GM23338 (cell line): Measurements from ENCODE around the gene SLC2A1. TPM values are rescaled to one million over a fixed set of nuclear protein-coding genes. Genes with fewer than 3 reads are reported as not detected.

Experiments
- ATAC-seq: fragments of 200-7000 bp; cut with Tn5 transposase; 3 replicates; pipeline ENCODE4 v1.9.1; 2020
- DNase-seq: peaks from one replicate; pipeline ENCODE4 v3.0.0-alpha.2; 2015; ENCODE audit warnings: low spot score
- H2AFZ ChIP-seq: fragments of 200-600 bp; sonication (generic); 2 replicates; pipeline ENCODE4 v1.8.0; 2016; ENCODE audit warnings: antibody characterized with exemption, mild to moderate bottlenecking, moderate library complexity
- H3F3A ChIP-seq: fragments of 200-600 bp; sonication (generic); replicated peaks from 2 replicates; pipeline ENCODE4 v1.8.0; 2017; ENCODE audit warnings: antibody characterized with exemption, mixed run types, low read depth
- H3K27ac ChIP-seq: fragments of 200-600 bp; sonication (generic); 2 replicates; pipeline ENCODE4 v1.6.1; 2016; ENCODE audit warnings: low read depth
- H3K27me3 ChIP-seq: fragments of 200-600 bp; sonication (generic); 2 replicates; pipeline ENCODE4 v1.8.0; 2016; ENCODE audit warnings: mild to moderate bottlenecking, mixed run types, moderate library complexity; ENCODE audit not compliant: insufficient read depth
- H3K36me3 ChIP-seq: fragments of 200-600 bp; sonication (generic); 2 replicates; pipeline ENCODE4 v1.8.0; 2016; ENCODE audit warnings: mild to moderate bottlenecking; ENCODE audit not compliant: insufficient read depth
- H3K4me1 ChIP-seq: fragments of 200-600 bp; sonication (generic); 2 replicates; pipeline ENCODE4 v1.8.0; 2016; ENCODE audit warnings: mild to moderate bottlenecking, moderate library complexity; ENCODE audit not compliant: insufficient read depth
- H3K4me2 ChIP-seq: fragments of 200-600 bp; sonication (generic); 2 replicates; pipeline ENCODE4 v1.7.1; 2017; ENCODE audit warnings: mixed run types
- H3K4me3 ChIP-seq: fragments of 200-600 bp; sonication (generic); 2 replicates; pipeline ENCODE4 v1.6.1; 2016; ENCODE audit warnings: mixed run types
- H3K79me2 ChIP-seq: fragments of 200-600 bp; sonication (generic); replicated peaks from 2 replicates; pipeline ENCODE4 v1.8.0; 2017; ENCODE audit warnings: mild to moderate bottlenecking; ENCODE audit not compliant: insufficient read depth
- H3K9me2 ChIP-seq: fragments of 200-600 bp; sonication (generic); 2 replicates; pipeline ENCODE4 v1.8.0; 2017; ENCODE audit not compliant: insufficient read depth
- H4K20me1 ChIP-seq: fragments of 200-600 bp; sonication (generic); replicated peaks from 2 replicates; pipeline ENCODE4 v1.8.0; 2017; ENCODE audit warnings: mild to moderate bottlenecking; ENCODE audit not compliant: insufficient read depth
- H3K27ac Mint-ChIP-seq: 2 replicates; pipeline ENCODE4 v1.8.0; 2020; ENCODE audit warnings: inconsistent platforms, mild to moderate bottlenecking, moderate library complexity, mixed read lengths
- H3K27me3 Mint-ChIP-seq: 3 replicates; pipeline ENCODE4 v1.8.0; 2022; ENCODE audit warnings: low read depth, mild to moderate bottlenecking, moderate library complexity, mixed read lengths, inconsistent platforms; ENCODE audit not compliant: insufficient read depth, poor library complexity
- H3K36me3 Mint-ChIP-seq: 3 replicates; pipeline ENCODE4 v1.8.0; 2021; ENCODE audit warnings: low read depth, mild to moderate bottlenecking, inconsistent platforms, moderate library complexity, mixed read lengths
- H3K4me1 Mint-ChIP-seq: 3 replicates; pipeline ENCODE4 v1.8.0; 2020; ENCODE audit warnings: mild to moderate bottlenecking, inconsistent platforms, mixed read lengths
- H3K4me3 Mint-ChIP-seq: 3 replicates; pipeline ENCODE4 v1.8.0; 2021; ENCODE audit warnings: moderate library complexity, mild to moderate bottlenecking, inconsistent platforms, mixed read lengths
- H3K9me3 Mint-ChIP-seq: 3 replicates; pipeline ENCODE4 v1.8.0; 2020; ENCODE audit warnings: moderate library complexity, mild to moderate bottlenecking, inconsistent platforms, mixed read lengths
- ETS1 ChIP-seq: IDR thresholded peaks from 2 replicates; pipeline ENCODE4 v1.6.1; 2016; ENCODE audit warnings: antibody characterized with exemption
- EZH2phosphoT487 ChIP-seq: fragments of 200-600 bp; sonication (generic); IDR thresholded peaks from one replicate; pipeline ENCODE4 v1.8.1; 2018; ENCODE audit warnings: antibody characterized with exemption; ENCODE audit not compliant: unreplicated experiment
- JUNB ChIP-seq: IDR thresholded peaks from one replicate; pipeline ENCODE4 v1.6.1; 2016; ENCODE audit warnings: antibody characterized with exemption; ENCODE audit not compliant: unreplicated experiment
- NANOG ChIP-seq: IDR thresholded peaks from 2 replicates; pipeline ENCODE4 v1.6.1; 2016; ENCODE audit warnings: antibody characterized with exemption, borderline replicate concordance
- POLR2AphosphoS5 ChIP-seq: IDR thresholded peaks from 2 replicates; pipeline ENCODE4 v1.6.1; 2016; ENCODE audit warnings: antibody characterized with exemption, low read depth
- REST ChIP-seq: IDR thresholded peaks from one replicate; pipeline ENCODE4 v1.6.1; 2018; ENCODE audit warnings: antibody characterized with exemption; ENCODE audit not compliant: unreplicated experiment
- STAT1 ChIP-seq: IDR thresholded peaks from one replicate; pipeline ENCODE4 v1.6.1; 2016; ENCODE audit warnings: antibody characterized with exemption; ENCODE audit not compliant: unreplicated experiment
- ZNF114 ChIP-seq: fragments of 250-450 bp; sonication (Bioruptor Pico); IDR thresholded peaks from 2 replicates; pipeline ENCODE4 v1.5.0; 2020; ENCODE audit warnings: mild to moderate bottlenecking, moderate library complexity
- ZNF331 ChIP-seq: fragments of 250-450 bp; sonication (Bioruptor Pico); IDR thresholded peaks from 2 replicates; pipeline ENCODE4 v1.5.0; 2020; ENCODE audit warnings: low read depth, mild to moderate bottlenecking, moderate library complexity
- polyA plus RNA-seq: library from polyadenylated mRNA; unstranded; fragments of >200 nt; fragmentation: Nextera tagmentation; extraction: Ambion mirVana; gene quantifications from 2 replicates; pipeline ENCODE4 v1.2.1, GENCODE V29; 2016
- total RNA-seq: library from RNA; depleted of rRNA; stranded (reverse); fragments of >200 nt; shearing (Covaris generic); gene quantifications from 2 replicates; pipeline ENCODE4 v1.2.3, GENCODE V29; 2014
- TF ChIP-seq, protein P1 (sequence below), 2 experiments: fragments of 200-600 bp in 1 of 2; sonication (generic) in 1 of 2; conservative IDR thresholded peaks; 2 replicates each; pipeline versions ENCODE4 v1.5.1 to v1.6.1; 2016 to 2017; ENCODE audit warnings: antibody characterized with exemption in 2 of 2, low read depth in 2 of 2, mild to moderate bottlenecking in 2 of 2, moderate library complexity in 1 of 2

Gene SLC2A1
- total and polyA plus RNA-seq, 2 experiments from 2014 or later: 66.1 to 305 TPM

DNA sequence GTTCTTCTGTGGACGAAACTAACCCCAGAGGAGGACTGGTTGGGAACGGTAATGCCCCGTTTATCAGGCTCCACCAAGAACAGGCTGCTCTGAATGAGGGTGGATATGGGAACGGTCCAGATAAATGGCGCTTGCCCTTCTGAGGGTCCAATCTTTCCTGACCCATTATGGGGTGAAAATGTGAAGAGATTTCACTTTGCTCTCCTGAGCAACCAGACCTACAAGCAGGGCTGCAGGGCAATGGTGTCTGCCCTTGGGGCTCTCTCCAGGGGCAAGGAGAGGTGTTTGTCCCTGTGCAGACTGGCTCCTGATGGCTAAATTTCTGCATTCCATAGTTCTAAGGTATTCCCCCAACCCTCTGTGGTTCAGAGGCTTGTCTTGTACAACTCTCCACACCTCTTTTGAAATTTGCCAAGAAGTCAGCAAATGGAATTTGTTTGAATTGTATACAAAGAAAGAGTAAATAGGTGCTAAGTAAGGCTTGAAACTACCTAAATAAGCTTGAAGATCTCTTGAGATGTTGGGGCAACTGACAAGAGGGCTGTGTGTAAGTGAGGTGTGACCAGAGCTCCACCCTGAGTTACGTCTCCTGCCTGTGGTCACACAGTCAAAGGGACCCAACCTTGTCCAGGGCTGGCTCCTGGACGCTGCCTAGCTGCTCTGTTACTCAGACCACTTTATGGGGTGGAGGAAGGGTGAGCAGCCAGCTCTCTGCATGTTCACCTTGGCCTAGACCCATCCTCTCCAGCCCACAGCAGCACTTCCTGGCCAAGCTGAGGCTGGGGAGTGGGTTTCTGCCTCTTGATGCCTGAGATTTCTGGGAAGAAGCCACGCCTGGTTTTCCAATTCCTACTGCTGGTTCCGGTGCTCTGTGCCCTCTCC is 24.8 kb downstream of the SLC2A1 start:
- Histone ChIP-seq H3K9me2 (no peaks in the 10 kb centered on the region), H2AFZ (no peak overlapping the region), H3K27me3 (no peaks in the 10 kb centered on the region), H3K4me1 (peaks cover 41% of the 10 kb centered on the region), H4K20me1 (peaks cover 48% of the 10 kb centered on the region; the same call in 1 of the 2 replicates), H3F3A (peaks cover 44% of the 10 kb centered on the region), H3K27ac (peak overlapping the region; percentile 88), H3K36me3 (peaks cover 44% of the 10 kb centered on the region), H3K79me2 (peaks cover 67% of the 10 kb centered on the region), H3K4me2 (no peak overlapping the region), H3K4me3 (no peak overlapping the region)
- H3K9me3 Mint-ChIP-seq: no peaks in the 10 kb centered on the region
- ATAC-seq: no peak
- H3K27me3 Mint-ChIP-seq: peaks cover 22% of the 10 kb centered on the region
- TF ChIP-seq POLR2AphosphoS5 (no peak), ZNF331 (CRISPR knock-in tag) (no peak), EZH2phosphoT487 (no peak), REST (no peak), ZNF114 (CRISPR knock-in tag) (no peak), ETS1 (no peak), JUNB (no peak), STAT1 (no peak), NANOG (no peak)
- TF ChIP-seq, protein P1, sequence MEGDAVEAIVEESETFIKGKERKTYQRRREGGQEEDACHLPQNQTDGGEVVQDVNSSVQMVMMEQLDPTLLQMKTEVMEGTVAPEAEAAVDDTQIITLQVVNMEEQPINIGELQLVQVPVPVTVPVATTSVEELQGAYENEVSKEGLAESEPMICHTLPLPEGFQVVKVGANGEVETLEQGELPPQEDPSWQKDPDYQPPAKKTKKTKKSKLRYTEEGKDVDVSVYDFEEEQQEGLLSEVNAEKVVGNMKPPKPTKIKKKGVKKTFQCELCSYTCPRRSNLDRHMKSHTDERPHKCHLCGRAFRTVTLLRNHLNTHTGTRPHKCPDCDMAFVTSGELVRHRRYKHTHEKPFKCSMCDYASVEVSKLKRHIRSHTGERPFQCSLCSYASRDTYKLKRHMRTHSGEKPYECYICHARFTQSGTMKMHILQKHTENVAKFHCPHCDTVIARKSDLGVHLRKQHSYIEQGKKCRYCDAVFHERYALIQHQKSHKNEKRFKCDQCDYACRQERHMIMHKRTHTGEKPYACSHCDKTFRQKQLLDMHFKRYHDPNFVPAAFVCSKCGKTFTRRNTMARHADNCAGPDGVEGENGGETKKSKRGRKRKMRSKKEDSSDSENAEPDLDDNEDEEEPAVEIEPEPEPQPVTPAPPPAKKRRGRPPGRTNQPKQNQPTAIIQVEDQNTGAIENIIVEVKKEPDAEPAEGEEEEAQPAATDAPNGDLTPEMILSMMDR (conservative IDR thresholded peaks at IDR 0.05; ENCODE audit: low read depth in 2 of 2): no peak
- H3K27ac Mint-ChIP-seq: no peak overlapping the region
- H3K4me3 Mint-ChIP-seq: no peak overlapping the region
- DNase-seq: no peak
- peaks cover 64% of the 10 kb centered on the region for H3K4me1 Mint-ChIP-seq
- peaks cover 90% of the 10 kb centered on the region for H3K36me3 Mint-ChIP-seq
